ENCODE measurements around the gene VAT1L.

The VAT1L gene

GRCh38 chr16:77922228-77922754, 133.9 kb downstream of the VAT1L start:
- Histone ChIP-seq H3K4me1 (no peaks in the 10 kb centered on the region), H3K27me3 (no peaks in the 10 kb centered on the region), H3K4me3 (no peak overlapping the region), H3K9me3 (replicated peaks in 1 of 11) (no peaks in the 10 kb centered on the region), H3K36me3 (no peaks in the 10 kb centered on the region), H4K20me1 (no peaks in the 10 kb centered on the region), H3K27ac (no peak overlapping the region), H3K9ac (no peak overlapping the region), H3K4me2 (no peak overlapping the region)
- TF ChIP-seq Cebpa-rat (IDR thresholded peaks at IDR 0.05), result no peak

- no peak overlapping the region for H3K4me3 ChIP-seq
- no peak for TF ChIP-seq Cebpa-rat (IDR thresholded peaks at IDR 0.05)
These were observed 137.2 kb downstream of the VAT1L start for GRCh38 chr16:77925531-77925930.

GRCh38 chr16:77928096-77928495, 139.7 kb downstream of the VAT1L start:
- Histone ChIP-seq H3K36me3 (no peaks in the 10 kb centered on the region), H3K27me3 (no peaks in the 10 kb centered on the region), H4K20me1 (no peaks in the 10 kb centered on the region), H3K27ac (no peak overlapping the region), H3K4me1 (no peaks in the 10 kb centered on the region), H3K4me3 (no peak overlapping the region), H3K4me2 (no peak overlapping the region), H3K9me3 (replicated peaks in 1 of 11) (no peaks in the 10 kb centered on the region), H3K9ac (no peak overlapping the region)
- TF ChIP-seq Cebpa-rat (IDR thresholded peaks at IDR 0.05), result no peak

More at GRCh38 chr16:77925531-77925930, 137.2 kb downstream of the VAT1L start:
- no peak overlapping the region for H3K4me2 ChIP-seq
- H3K36me3 ChIP-seq, result no peaks in the 10 kb centered on the region
- H3K27me3 ChIP-seq, result no peaks in the 10 kb centered on the region
- H4K20me1 ChIP-seq, result no peaks in the 10 kb centered on the region
- no peak overlapping the region for H3K27ac ChIP-seq
- no peaks in the 10 kb centered on the region for H3K9me3 ChIP-seq (replicated peaks in 1 of 11)
- no peaks in the 10 kb centered on the region for H3K4me1 ChIP-seq
- no peak overlapping the region for H3K9ac ChIP-seq

GRCh38 chr16:77929004-77929403, 140.6 kb downstream of the VAT1L start:
- Histone ChIP-seq H3K4me3 (no peak overlapping the region), H3K9me3 (replicated peaks in 1 of 11) (no peaks in the 10 kb centered on the region), H3K9ac (no peak overlapping the region), H3K36me3 (no peaks in the 10 kb centered on the region), H3K27ac (no peak overlapping the region), H4K20me1 (no peaks in the 10 kb centered on the region), H3K27me3 (no peaks in the 10 kb centered on the region), H3K4me2 (no peak overlapping the region), H3K4me1 (no peaks in the 10 kb centered on the region)
- no peak for TF ChIP-seq Cebpa-rat (IDR thresholded peaks at IDR 0.05)

DNA sequence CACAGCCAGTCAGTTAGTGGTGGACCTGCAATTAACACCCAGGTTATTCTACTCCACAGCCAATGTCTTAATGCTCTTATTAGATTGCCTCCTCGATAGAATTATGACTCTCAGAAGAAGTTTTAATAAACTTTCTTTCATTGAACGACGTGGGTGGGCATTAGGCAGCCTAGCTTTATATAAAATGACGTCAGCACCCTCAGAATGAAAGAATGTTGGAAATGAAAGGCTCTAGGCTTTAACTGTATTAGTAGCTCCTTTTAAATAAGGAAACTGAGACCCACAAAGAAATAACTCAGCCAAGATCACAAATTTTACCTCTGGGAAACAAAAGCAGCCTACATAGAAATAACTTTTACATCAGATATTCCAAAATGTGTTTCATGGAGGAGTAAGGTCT, 142.7 kb downstream of the VAT1L start:
- no peak overlapping the region for H3K4me3 ChIP-seq
- H3K4me1 ChIP-seq, result no peaks in the 10 kb centered on the region
- no peak overlapping the region for H3K4me2 ChIP-seq
- H3K9me3 ChIP-seq (replicated peaks in 1 of 11), result no peaks in the 10 kb centered on the region; a peak in 1 of 22 replicates
- no peak overlapping the region for H3K9ac ChIP-seq
- no peak for TF ChIP-seq Cebpa-rat (IDR thresholded peaks at IDR 0.05)
- H3K27ac ChIP-seq, result no peak overlapping the region
- H3K27me3 ChIP-seq, result no peaks in the 10 kb centered on the region
- H3K36me3 ChIP-seq, result no peaks in the 10 kb centered on the region
- no peaks in the 10 kb centered on the region for H4K20me1 ChIP-seq

DNA sequence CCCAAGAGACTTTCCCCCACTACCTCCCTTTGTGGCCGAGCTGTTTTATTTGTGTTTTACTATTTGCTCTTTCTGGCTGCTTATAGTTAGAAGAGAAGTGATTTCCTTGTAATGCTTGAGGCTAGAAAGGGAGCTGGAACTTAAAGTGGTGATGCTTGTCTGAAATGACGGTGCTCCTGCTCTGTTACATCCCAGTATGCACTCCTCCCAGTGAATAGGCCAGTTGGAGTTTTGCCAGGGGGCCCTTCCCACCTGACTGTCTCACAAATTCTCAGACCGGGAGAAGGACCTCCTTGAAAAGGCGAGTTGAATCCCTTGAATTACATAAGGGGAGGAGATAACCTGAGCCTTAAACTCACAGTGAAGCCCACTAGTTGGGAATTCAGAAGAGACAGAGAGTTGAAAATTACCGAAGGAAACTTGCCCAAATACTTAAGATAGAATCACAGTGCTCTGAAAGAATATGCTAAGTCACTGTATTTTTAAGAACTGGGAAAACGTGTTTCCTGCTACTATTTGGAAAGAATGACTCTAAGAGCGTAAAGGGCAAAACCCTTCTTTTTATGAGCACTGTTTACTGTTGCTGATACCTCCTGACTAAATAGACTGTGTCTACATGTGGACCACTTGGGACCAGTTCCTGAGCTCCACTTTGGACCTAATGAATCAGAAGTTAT, 149.2 kb downstream of the VAT1L start:
- Histone ChIP-seq H3K27me3 (no peaks in the 10 kb centered on the region), H3K27ac (no peak overlapping the region), H3K4me3 (no peak overlapping the region), H3K9me3 (replicated peaks in 1 of 11) (peaks cover 8 to 16% (median 9%) of the 10 kb centered on the region in 11 experiments; a peak in 19 of 22 replicates), H3K9ac (no peak overlapping the region), H3K4me1 (no peaks in the 10 kb centered on the region; a peak in 1 of 20 replicates), H4K20me1 (no peaks in the 10 kb centered on the region), H3K36me3 (no peaks in the 10 kb centered on the region), H3K4me2 (peak overlapping the region in 2 of 11 experiments; percentile 12 to 14; a peak in 1 of 22 replicates)
- TF ChIP-seq Cebpa-rat (IDR thresholded peaks at IDR 0.05), result no peak

- Histone ChIP-seq H3K4me3 (no peak overlapping the region), H4K20me1 (no peaks in the 10 kb centered on the region), H3K9me3 (replicated peaks in 1 of 11) (peaks cover 10 to 23% (median 11%) of the 10 kb centered on the region in 11 experiments; a peak in 19 of 22 replicates), H3K27me3 (no peaks in the 10 kb centered on the region), H3K27ac (no peak overlapping the region), H3K4me1 (no peaks in the 10 kb centered on the region; a peak in 1 of 20 replicates), H3K9ac (no peak overlapping the region), H3K36me3 (no peaks in the 10 kb centered on the region), H3K4me2 (no peak overlapping the region)
- no peak for TF ChIP-seq Cebpa-rat (IDR thresholded peaks at IDR 0.05)
These were observed 150.5 kb downstream of the VAT1L start for GRCh38 chr16:77938913-77939312.

GRCh38 chr16:77939968-77940367, 151.6 kb downstream of the VAT1L start:
- H3K4me2 ChIP-seq, result no peak overlapping the region
- no peak overlapping the region for H3K27ac ChIP-seq
- no peak for TF ChIP-seq Cebpa-rat (IDR thresholded peaks at IDR 0.05)
- H4K20me1 ChIP-seq, result no peaks in the 10 kb centered on the region
- no peak overlapping the region for H3K9ac ChIP-seq
- no peak overlapping the region for H3K4me3 ChIP-seq
- peaks cover 10 to 23% (median 11%) of the 10 kb centered on the region in 11 experiments; a peak in 19 of 22 replicates for H3K9me3 ChIP-seq (replicated peaks in 1 of 11)
- H3K27me3 ChIP-seq, result no peaks in the 10 kb centered on the region
- no peaks in the 10 kb centered on the region for H3K36me3 ChIP-seq
- H3K4me1 ChIP-seq, result no peaks in the 10 kb centered on the region; a peak in 1 of 20 replicates

DNA sequence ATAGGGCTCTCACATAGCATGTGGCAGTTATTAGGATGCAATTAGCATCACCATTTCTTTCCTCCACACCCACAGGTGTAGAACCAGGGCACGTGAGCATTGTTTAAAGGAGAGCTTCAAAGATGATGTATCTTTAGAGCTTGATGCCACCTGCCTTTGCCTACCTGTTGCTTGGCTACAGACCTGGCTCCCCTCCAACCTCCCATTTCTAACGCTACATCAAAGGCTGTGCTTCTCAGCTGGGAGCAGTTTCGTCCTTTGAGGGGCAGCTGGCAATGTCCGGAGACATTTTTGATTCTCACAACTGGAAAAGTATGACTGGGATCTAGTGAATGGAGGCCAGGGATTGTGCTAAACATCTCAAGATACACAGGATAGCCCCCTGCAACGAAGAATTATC, 155.4 kb downstream of the VAT1L start:
- H3K27me3 ChIP-seq, result no peaks in the 10 kb centered on the region
- no peak overlapping the region for H3K4me3 ChIP-seq
- H4K20me1 ChIP-seq, result no peaks in the 10 kb centered on the region
- H3K36me3 ChIP-seq, result no peaks in the 10 kb centered on the region
- H3K9me3 ChIP-seq (replicated peaks in 1 of 11), result peaks cover 10 to 23% (median 11%) of the 10 kb centered on the region in 11 experiments; a peak in 19 of 22 replicates
- peaks cover 0 to 9% (median 0%) of the 10 kb centered on the region in 10 experiments; a peak in 4 of 20 replicates for H3K4me1 ChIP-seq
- H3K27ac ChIP-seq, result no peak overlapping the region
- no peak overlapping the region for H3K9ac ChIP-seq
- no peak overlapping the region for H3K4me2 ChIP-seq
- no peak for TF ChIP-seq Cebpa-rat (IDR thresholded peaks at IDR 0.05)

DNA sequence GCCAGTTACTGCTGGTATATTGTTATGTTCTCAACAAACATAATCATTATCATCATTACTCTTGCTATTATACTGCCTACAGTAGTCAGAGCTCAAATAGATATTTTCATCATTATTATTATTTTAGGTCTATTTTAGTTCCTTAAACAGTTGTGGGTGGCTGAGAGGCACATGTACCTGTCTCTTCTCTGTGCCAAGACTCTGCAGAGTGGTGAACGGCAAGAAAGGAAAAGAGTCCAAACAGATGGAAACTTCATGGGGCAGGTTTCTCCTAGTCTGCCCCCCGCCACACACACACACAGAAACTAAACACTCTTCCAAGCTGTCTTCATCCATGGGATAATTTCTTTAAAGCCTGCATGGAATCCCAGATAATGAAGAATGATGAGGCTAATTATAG, 156.3 kb downstream of the VAT1L start:
- no peaks in the 10 kb centered on the region for H4K20me1 ChIP-seq
- H3K4me2 ChIP-seq, result no peak overlapping the region
- no peaks in the 10 kb centered on the region for H3K27me3 ChIP-seq
- H3K27ac ChIP-seq, result no peak overlapping the region
- TF ChIP-seq Cebpa-rat (IDR thresholded peaks at IDR 0.05), result no peak
- H3K9me3 ChIP-seq (replicated peaks in 1 of 11), result peaks cover 10 to 23% (median 11%) of the 10 kb centered on the region in 11 experiments; a peak in 19 of 22 replicates
- H3K36me3 ChIP-seq, result no peaks in the 10 kb centered on the region
- H3K9ac ChIP-seq, result no peak overlapping the region
- H3K4me1 ChIP-seq, result peaks cover 0 to 9% (median 0%) of the 10 kb centered on the region in 10 experiments; a peak in 4 of 20 replicates
- H3K4me3 ChIP-seq, result no peak overlapping the region
